KMS-11 (cell line): ENCODE measurements around the gene FXYD2.

Experiments
- H2AFZ ChIP-seq: fragments of 200-600 bp; sonication (generic); 2 replicates; pipeline ENCODE4 v1.6.1; 2016; ENCODE audit warnings: antibody characterized with exemption, mixed run types, low read depth
- H3K27ac ChIP-seq: fragments of 200-600 bp; sonication (generic); 2 replicates; pipeline ENCODE4 v1.6.1; 2016; ENCODE audit warnings: mild to moderate bottlenecking, mixed run types
- H3K27me3 ChIP-seq: fragments of 200-600 bp; sonication (generic); 2 replicates; pipeline ENCODE4 v1.6.1; 2017; ENCODE audit warnings: mild to moderate bottlenecking, low read depth, mixed run types, moderate library complexity; ENCODE audit not compliant: insufficient read depth
- H3K36me3 ChIP-seq: fragments of 200-600 bp; sonication (generic); 2 replicates; pipeline ENCODE4 v1.6.1; 2017; ENCODE audit warnings: mild to moderate bottlenecking, mixed run types; ENCODE audit not compliant: insufficient read depth
- H3K4me1 ChIP-seq: fragments of 200-600 bp; sonication (generic); 2 replicates; pipeline ENCODE4 v1.6.1; 2016; ENCODE audit warnings: mild to moderate bottlenecking, low read depth, mixed run types; ENCODE audit not compliant: poor library complexity, severe bottlenecking
- H3K4me2 ChIP-seq: fragments of 200-600 bp; sonication (generic); 2 replicates; pipeline ENCODE4 v1.7.0; 2016; ENCODE audit warnings: mild to moderate bottlenecking, mixed run types
- H3K4me3 ChIP-seq: fragments of 200-600 bp; sonication (generic); IDR thresholded peaks from 2 replicates; pipeline ENCODE4 v1.6.1; 2017; ENCODE audit warnings: low read depth, low read length, mixed read lengths; ENCODE audit not compliant: insufficient read depth
- H3K79me2 ChIP-seq: fragments of 200-600 bp; sonication (generic); 2 replicates; pipeline ENCODE4 v1.6.1; 2016; ENCODE audit warnings: low read depth, mixed run types; ENCODE audit not compliant: insufficient read depth
- H3K9ac ChIP-seq: fragments of 200-600 bp; sonication (generic); 2 replicates; pipeline ENCODE4 v1.6.1; 2016; ENCODE audit warnings: mild to moderate bottlenecking, mixed run types
- H4K20me1 ChIP-seq: fragments of 200-600 bp; sonication (generic); 2 replicates; pipeline ENCODE4 v1.6.1; 2016; ENCODE audit warnings: mild to moderate bottlenecking, mixed run types; ENCODE audit not compliant: insufficient read depth
- TF ChIP-seq, protein P1 (sequence below): fragments of 200-600 bp; sonication (generic); conservative IDR thresholded peaks from 2 replicates; pipeline ENCODE4 v1.6.1; 2017; ENCODE audit warnings: low read depth, mild to moderate bottlenecking, antibody characterized with exemption, low read length, moderate library complexity, mixed read lengths

The FXYD2 gene

DNA sequence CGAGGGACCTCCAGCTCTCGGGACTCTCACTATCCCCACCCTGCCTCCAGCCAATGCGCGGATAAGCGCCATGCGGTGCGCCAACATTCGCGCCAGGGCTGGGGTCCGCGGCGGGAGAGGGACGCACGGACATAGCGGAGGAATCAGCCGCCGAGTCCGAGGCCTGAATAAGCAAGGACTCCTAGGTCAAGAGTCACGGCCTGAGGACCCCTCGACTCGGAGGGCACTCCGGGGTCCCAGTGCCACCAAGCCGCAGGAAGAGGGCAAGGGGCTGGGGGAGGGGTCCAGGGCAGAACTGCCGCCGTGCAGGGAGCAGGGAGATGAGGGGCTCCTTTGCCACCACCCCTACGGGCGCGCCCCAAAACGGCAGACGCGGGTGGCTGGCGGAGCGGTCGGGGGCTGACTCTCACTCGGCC, 28.1 kb downstream of the FXYD2 start:
- no peak overlapping the region for H2AFZ ChIP-seq
- H3K4me2 ChIP-seq = no peak overlapping the region
- TF ChIP-seq, protein P1, sequence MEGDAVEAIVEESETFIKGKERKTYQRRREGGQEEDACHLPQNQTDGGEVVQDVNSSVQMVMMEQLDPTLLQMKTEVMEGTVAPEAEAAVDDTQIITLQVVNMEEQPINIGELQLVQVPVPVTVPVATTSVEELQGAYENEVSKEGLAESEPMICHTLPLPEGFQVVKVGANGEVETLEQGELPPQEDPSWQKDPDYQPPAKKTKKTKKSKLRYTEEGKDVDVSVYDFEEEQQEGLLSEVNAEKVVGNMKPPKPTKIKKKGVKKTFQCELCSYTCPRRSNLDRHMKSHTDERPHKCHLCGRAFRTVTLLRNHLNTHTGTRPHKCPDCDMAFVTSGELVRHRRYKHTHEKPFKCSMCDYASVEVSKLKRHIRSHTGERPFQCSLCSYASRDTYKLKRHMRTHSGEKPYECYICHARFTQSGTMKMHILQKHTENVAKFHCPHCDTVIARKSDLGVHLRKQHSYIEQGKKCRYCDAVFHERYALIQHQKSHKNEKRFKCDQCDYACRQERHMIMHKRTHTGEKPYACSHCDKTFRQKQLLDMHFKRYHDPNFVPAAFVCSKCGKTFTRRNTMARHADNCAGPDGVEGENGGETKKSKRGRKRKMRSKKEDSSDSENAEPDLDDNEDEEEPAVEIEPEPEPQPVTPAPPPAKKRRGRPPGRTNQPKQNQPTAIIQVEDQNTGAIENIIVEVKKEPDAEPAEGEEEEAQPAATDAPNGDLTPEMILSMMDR = no peak
- no peaks in the 10 kb centered on the region for H3K27me3 ChIP-seq
- no peak overlapping the region for H3K4me3 ChIP-seq
- no peaks in the 10 kb centered on the region for H3K36me3 ChIP-seq
- no peak overlapping the region for H3K27ac ChIP-seq
- H3K79me2 ChIP-seq = no peaks in the 10 kb centered on the region
- H4K20me1 ChIP-seq = no peaks in the 10 kb centered on the region
- H3K4me1 ChIP-seq = no peaks in the 10 kb centered on the region
- H3K9ac ChIP-seq = no peak overlapping the region

- no peaks in the 10 kb centered on the region for H3K36me3 ChIP-seq
- H3K4me2 ChIP-seq = no peak overlapping the region
- TF ChIP-seq, protein P1 = no peak
- H3K27ac ChIP-seq = no peak overlapping the region
- H3K4me1 ChIP-seq = no peaks in the 10 kb centered on the region
- H3K9ac ChIP-seq = no peak overlapping the region
- no peak overlapping the region for H2AFZ ChIP-seq
- H3K79me2 ChIP-seq = no peaks in the 10 kb centered on the region
- no peak overlapping the region for H3K4me3 ChIP-seq
- no peaks in the 10 kb centered on the region for H3K27me3 ChIP-seq
- no peaks in the 10 kb centered on the region for H4K20me1 ChIP-seq
These were observed 28.7 kb downstream of the FXYD2 start for GRCh38 chr11:117795638-117796455.

- TF ChIP-seq, protein P1 = no peak
- Histone ChIP-seq H3K9ac (no peak overlapping the region), H3K27me3 (no peaks in the 10 kb centered on the region), H3K4me2 (no peak overlapping the region), H3K79me2 (no peaks in the 10 kb centered on the region), H4K20me1 (no peaks in the 10 kb centered on the region), H3K36me3 (no peaks in the 10 kb centered on the region), H2AFZ (no peak overlapping the region), H3K4me3 (no peak overlapping the region), H3K27ac (no peak overlapping the region), H3K4me1 (no peaks in the 10 kb centered on the region)
These were observed 29.5 kb downstream of the FXYD2 start for GRCh38 chr11:117794772-117795629.

DNA sequence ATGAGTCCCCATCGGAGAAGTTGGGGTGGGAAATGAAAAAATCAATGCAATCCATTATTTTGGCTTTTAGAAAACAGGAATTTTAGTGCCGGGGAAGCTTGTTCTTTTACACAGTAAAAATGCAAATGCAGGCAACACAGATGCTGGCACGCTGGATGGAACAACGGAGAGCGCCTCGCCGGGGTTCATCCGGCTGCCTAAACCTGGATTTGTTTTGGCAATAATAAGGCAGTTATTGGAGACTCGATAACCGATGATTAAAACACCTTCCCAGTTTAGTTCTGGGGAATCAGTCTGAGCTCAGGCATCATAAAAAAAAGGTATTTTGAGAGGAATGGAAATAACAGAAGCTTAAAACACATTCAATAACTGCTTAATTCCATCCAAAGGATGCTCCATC, 30.4 kb downstream of the FXYD2 start:
- no peaks in the 10 kb centered on the region for H3K27me3 ChIP-seq

More for the DNA sequence above, 30.4 kb downstream of the FXYD2 start:
- H3K27ac ChIP-seq = no peak overlapping the region
- H4K20me1 ChIP-seq = no peaks in the 10 kb centered on the region
- H2AFZ ChIP-seq = no peak overlapping the region
- no peaks in the 10 kb centered on the region for H3K36me3 ChIP-seq
- H3K79me2 ChIP-seq = no peaks in the 10 kb centered on the region
- H3K4me2 ChIP-seq = no peak overlapping the region
- H3K9ac ChIP-seq = no peak overlapping the region
- TF ChIP-seq, protein P1 = no peak
- H3K4me1 ChIP-seq = no peaks in the 10 kb centered on the region
- no peak overlapping the region for H3K4me3 ChIP-seq
